ENCODE results near the gene SRGAP2.
"Not testable (repeated sequence)": the region's sequence is repeated elsewhere in the genome, so short reads cannot be mapped to it uniquely, and the experiment has no call there.

SRGAP2 gene

GRCh38 chr1:206205569-206205968 is 2.2 kb downstream of the SRGAP2 start:
- not testable (repeated sequence) for DNase-seq

- not testable (repeated sequence) for DNase-seq
Measured at GRCh38 chr1:206210802-206211201, 7.5 kb downstream of the SRGAP2 start.

GRCh38 chr1:206215600-206216392 is 12.5 kb downstream of the SRGAP2 start:
- not testable (repeated sequence) for DNase-seq

- not testable (repeated sequence) for DNase-seq
Measured at GRCh38 chr1:206218285-206218684, 14.9 kb downstream of the SRGAP2 start.

- not testable (repeated sequence) for DNase-seq
Measured at GRCh38 chr1:206218765-206219164, 15.4 kb downstream of the SRGAP2 start.

GRCh38 chr1:206219514-206220331 is 16.4 kb downstream of the SRGAP2 start:
- DNase-seq = not testable (repeated sequence)

GRCh38 chr1:206220332-206221000 is 17.1 kb downstream of the SRGAP2 start:
- DNase-seq = not testable (repeated sequence)

- DNase-seq = not testable (repeated sequence)
Measured at GRCh38 chr1:206221585-206221984, 18.2 kb downstream of the SRGAP2 start.

GRCh38 chr1:206224190-206224776 is 20.9 kb downstream of the SRGAP2 start:
- not testable (repeated sequence) for DNase-seq

- not testable (repeated sequence) for DNase-seq
Measured at GRCh38 chr1:206225386-206225785, 22.0 kb downstream of the SRGAP2 start.

GRCh38 chr1:206226886-206227285 is 23.5 kb downstream of the SRGAP2 start:
- DNase-seq = not testable (repeated sequence)

GRCh38 chr1:206229286-206229685 is 25.9 kb downstream of the SRGAP2 start:
- DNase-seq = not testable (repeated sequence)

GRCh38 chr1:206231989-206232388 is 28.6 kb downstream of the SRGAP2 start:
- DNase-seq = not testable (repeated sequence)

- not testable (repeated sequence) for DNase-seq
Measured at GRCh38 chr1:206232970-206233645, 29.8 kb downstream of the SRGAP2 start.

GRCh38 chr1:206234189-206234916 is 31.0 kb downstream of the SRGAP2 start:
- not testable (repeated sequence) for DNase-seq

GRCh38 chr1:206235190-206235589 is 31.8 kb downstream of the SRGAP2 start:
- not testable (repeated sequence) for DNase-seq

GRCh38 chr1:206240288-206240687 is 36.9 kb downstream of the SRGAP2 start:
- DNase-seq = not testable (repeated sequence)

- not testable (repeated sequence) for DNase-seq
Measured at GRCh38 chr1:206243335-206243734, 40.0 kb downstream of the SRGAP2 start.

- DNase-seq = not testable (repeated sequence)
Measured at GRCh38 chr1:206245479-206245878, 42.1 kb downstream of the SRGAP2 start.

- DNase-seq = not testable (repeated sequence)
Measured at GRCh38 chr1:206246129-206246886, 43.0 kb downstream of the SRGAP2 start.

Data from C1 segment of cervical spinal cord (tissue), 14 donors.